DOHH2 (cell line): ENCODE data around the gene TAB3.

Source experiments
- H3F3A ChIP-seq: fragments of 200-600 bp; sonication (generic), shearing (Covaris generic); 2 replicates; pipeline ENCODE4 v1.6.0; 2016; ENCODE audit warnings: antibody characterized with exemption, mild to moderate bottlenecking; ENCODE audit not compliant: control insufficient read depth, insufficient read depth
- H3K27ac ChIP-seq: fragments of 200-600 bp; sonication (generic); 2 replicates; pipeline ENCODE4 v1.5.1; 2014; ENCODE audit warnings: low read depth, mild to moderate bottlenecking, low read length, moderate library complexity
- H3K27me3 ChIP-seq: fragments of 200-600 bp; sonication (generic); 2 replicates; pipeline ENCODE4 v1.6.1; 2014; ENCODE audit warnings: mild to moderate bottlenecking, low read length, mixed read lengths; ENCODE audit not compliant: control insufficient read depth
- H3K36me3 ChIP-seq: fragments of 200-600 bp; sonication (generic); 2 replicates; pipeline ENCODE4 v1.6.1; 2014; ENCODE audit warnings: mild to moderate bottlenecking, low read length, moderate library complexity, mixed read lengths; ENCODE audit not compliant: control insufficient read depth
- H3K4me1 ChIP-seq: fragments of 200-600 bp; sonication (generic); 2 replicates; pipeline ENCODE4 v1.6.1; 2014; ENCODE audit warnings: mild to moderate bottlenecking, low read length, mixed read lengths; ENCODE audit not compliant: control insufficient read depth
- H3K4me2 ChIP-seq: fragments of 200-600 bp; sonication (generic); 2 replicates; pipeline ENCODE4 v1.6.0; 2014; ENCODE audit warnings: mild to moderate bottlenecking, low read length, moderate library complexity
- H3K4me3 ChIP-seq: fragments of 200-600 bp; sonication (generic); 2 replicates; pipeline ENCODE4 v1.5.1; 2014; ENCODE audit warnings: mild to moderate bottlenecking, low read length, mixed read lengths
- H3K79me2 ChIP-seq: fragments of 200-600 bp; sonication (generic); 2 replicates; pipeline ENCODE4 v1.6.1; 2014; ENCODE audit warnings: mild to moderate bottlenecking, low read length, mixed read lengths; ENCODE audit not compliant: control insufficient read depth
- H3K9me2 ChIP-seq: fragments of 200-600 bp; sonication (generic); replicated peaks from 2 replicates; pipeline ENCODE4 v1.6.1; 2014; ENCODE audit warnings: mild to moderate bottlenecking, low read length, mixed read lengths; ENCODE audit not compliant: control insufficient read depth
- H3K9me3 ChIP-seq: fragments of 200-600 bp; sonication (generic); 2 replicates; pipeline ENCODE4 v1.6.1; 2014; ENCODE audit warnings: antibody characterized with exemption, low read length, mixed read lengths; ENCODE audit not compliant: control insufficient read depth, insufficient read depth
- H4K20me1 ChIP-seq: fragments of 200-600 bp; sonication (generic); 2 replicates; pipeline ENCODE4 v1.6.0; 2014; ENCODE audit warnings: low read depth, mild to moderate bottlenecking, antibody characterized with exemption, low read length, moderate library complexity; ENCODE audit not compliant: control insufficient read depth, insufficient read depth
- EZH2phosphoT487 ChIP-seq: fragments of 200-600 bp; sonication (generic); IDR thresholded peaks from 2 replicates; pipeline ENCODE4 v1.6.1; 2017; ENCODE audit warnings: borderline replicate concordance, mild to moderate bottlenecking, antibody characterized with exemption, low read length, moderate library complexity, mixed read lengths
- TF ChIP-seq, protein P1 (sequence below): fragments of 200-600 bp; sonication (generic); IDR thresholded peaks from one replicate; pipeline ENCODE4 v1.5.1; 2014; ENCODE audit warnings: antibody characterized with exemption, mild to moderate bottlenecking, low read depth, low read length; ENCODE audit not compliant: poor library complexity, severe bottlenecking

Gene TAB3

DNA sequence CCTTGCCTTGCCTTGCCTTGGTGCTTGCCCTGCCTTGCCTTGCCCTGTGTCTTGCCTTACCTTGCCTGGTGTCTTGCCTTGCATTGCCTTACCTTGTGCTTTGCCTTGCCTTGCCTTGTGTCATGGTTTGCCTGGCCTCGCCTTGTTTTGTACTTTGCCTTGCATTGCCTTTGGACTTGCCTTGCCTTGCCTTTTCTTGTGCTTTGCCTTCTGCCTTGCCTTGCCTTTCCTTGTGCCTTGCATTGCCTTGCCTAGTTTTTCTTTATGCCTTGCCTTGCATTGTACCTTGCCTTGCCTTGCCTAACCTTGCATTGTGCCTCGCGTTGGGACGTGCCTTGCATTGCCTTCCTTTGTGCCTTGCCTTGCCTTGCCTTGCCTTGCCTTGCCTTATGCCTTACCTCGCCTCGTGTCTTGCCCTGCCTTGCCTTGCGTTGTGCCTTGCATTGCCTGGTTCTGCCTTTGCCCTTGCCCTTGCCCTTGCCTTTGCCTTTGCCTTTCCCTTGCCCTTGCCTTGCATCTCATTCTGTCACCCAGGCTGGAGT is 82.8 kb downstream of the TAB3 start:
- no peaks in the 10 kb centered on the region for H3K27me3 ChIP-seq
- no peak overlapping the region for H3K4me3 ChIP-seq
- H3K27ac ChIP-seq = no peak overlapping the region
- H3F3A ChIP-seq = no peaks in the 10 kb centered on the region
- no peak overlapping the region for H3K4me2 ChIP-seq
- TF ChIP-seq, protein P1, sequence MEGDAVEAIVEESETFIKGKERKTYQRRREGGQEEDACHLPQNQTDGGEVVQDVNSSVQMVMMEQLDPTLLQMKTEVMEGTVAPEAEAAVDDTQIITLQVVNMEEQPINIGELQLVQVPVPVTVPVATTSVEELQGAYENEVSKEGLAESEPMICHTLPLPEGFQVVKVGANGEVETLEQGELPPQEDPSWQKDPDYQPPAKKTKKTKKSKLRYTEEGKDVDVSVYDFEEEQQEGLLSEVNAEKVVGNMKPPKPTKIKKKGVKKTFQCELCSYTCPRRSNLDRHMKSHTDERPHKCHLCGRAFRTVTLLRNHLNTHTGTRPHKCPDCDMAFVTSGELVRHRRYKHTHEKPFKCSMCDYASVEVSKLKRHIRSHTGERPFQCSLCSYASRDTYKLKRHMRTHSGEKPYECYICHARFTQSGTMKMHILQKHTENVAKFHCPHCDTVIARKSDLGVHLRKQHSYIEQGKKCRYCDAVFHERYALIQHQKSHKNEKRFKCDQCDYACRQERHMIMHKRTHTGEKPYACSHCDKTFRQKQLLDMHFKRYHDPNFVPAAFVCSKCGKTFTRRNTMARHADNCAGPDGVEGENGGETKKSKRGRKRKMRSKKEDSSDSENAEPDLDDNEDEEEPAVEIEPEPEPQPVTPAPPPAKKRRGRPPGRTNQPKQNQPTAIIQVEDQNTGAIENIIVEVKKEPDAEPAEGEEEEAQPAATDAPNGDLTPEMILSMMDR = no peak
- TF ChIP-seq EZH2phosphoT487 = no peak
- H3K79me2 ChIP-seq = no peaks in the 10 kb centered on the region
- no peaks in the 10 kb centered on the region for H4K20me1 ChIP-seq
- no peaks in the 10 kb centered on the region for H3K9me2 ChIP-seq
- no peaks in the 10 kb centered on the region for H3K4me1 ChIP-seq
- H3K9me3 ChIP-seq = no peaks in the 10 kb centered on the region
- H3K36me3 ChIP-seq = no peaks in the 10 kb centered on the region

DNA sequence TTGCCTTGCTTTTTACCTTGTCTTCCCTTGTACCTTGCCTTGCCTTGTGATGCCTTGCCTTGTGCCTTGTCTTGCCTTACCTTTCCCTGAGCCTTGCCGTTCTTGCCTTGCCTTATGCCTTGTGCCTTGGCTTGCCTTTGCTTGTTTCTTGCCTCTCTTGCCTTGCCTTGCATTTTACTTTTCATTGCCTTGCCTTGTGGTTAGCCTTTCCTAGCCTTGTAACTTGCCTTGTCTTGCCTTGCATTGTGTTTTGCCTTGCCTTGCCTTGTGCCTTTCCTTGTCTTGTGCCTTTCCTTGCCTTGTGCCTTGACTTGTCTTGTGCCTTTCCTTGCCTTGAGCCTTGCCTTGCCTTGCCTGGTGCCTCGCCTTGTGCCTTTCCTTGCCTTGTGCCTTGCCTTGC is 84.6 kb downstream of the TAB3 start:
- H3K27ac ChIP-seq = no peak overlapping the region
- H3F3A ChIP-seq = no peaks in the 10 kb centered on the region
- no peak overlapping the region for H3K4me3 ChIP-seq
- no peak for TF ChIP-seq EZH2phosphoT487
- TF ChIP-seq, protein P1 = no peak
- no peaks in the 10 kb centered on the region for H3K36me3 ChIP-seq
- no peaks in the 10 kb centered on the region for H3K9me2 ChIP-seq
- no peaks in the 10 kb centered on the region for H3K27me3 ChIP-seq
- H3K9me3 ChIP-seq = no peaks in the 10 kb centered on the region
- no peaks in the 10 kb centered on the region for H3K4me1 ChIP-seq
- H4K20me1 ChIP-seq = no peaks in the 10 kb centered on the region
- H3K79me2 ChIP-seq = no peaks in the 10 kb centered on the region
- no peak overlapping the region for H3K4me2 ChIP-seq

DNA sequence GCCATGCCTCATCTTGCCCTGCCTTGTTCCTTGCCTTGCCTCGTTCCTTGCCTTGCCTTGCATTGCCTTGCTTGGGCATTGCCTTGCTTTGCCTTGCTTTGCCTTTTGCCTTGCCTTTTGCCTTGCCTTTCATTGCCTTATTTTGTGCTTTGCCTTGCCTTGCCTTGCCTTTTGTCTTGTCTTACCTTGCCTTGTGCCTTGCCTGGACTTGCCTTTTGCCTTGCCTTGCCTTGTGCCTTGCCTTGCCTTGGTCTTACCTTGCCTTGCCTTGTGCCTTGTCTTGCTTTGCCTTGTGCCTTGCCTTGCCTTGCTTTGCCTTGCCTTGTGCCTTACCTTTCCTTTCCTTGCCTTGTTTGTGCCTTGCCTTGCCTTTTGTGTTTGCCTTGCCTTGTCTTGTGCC is 88.2 kb downstream of the TAB3 start:
- H3F3A ChIP-seq = no peaks in the 10 kb centered on the region
- no peaks in the 10 kb centered on the region for H3K27me3 ChIP-seq
- H3K4me3 ChIP-seq = no peak overlapping the region
- no peaks in the 10 kb centered on the region for H4K20me1 ChIP-seq
- H3K27ac ChIP-seq = no peak overlapping the region
- H3K4me2 ChIP-seq = no peak overlapping the region
- no peak for TF ChIP-seq EZH2phosphoT487
- TF ChIP-seq, protein P1 = no peak
- H3K9me2 ChIP-seq = no peaks in the 10 kb centered on the region
- H3K9me3 ChIP-seq = no peaks in the 10 kb centered on the region
- H3K79me2 ChIP-seq = no peaks in the 10 kb centered on the region
- no peaks in the 10 kb centered on the region for H3K36me3 ChIP-seq
- H3K4me1 ChIP-seq = no peaks in the 10 kb centered on the region
